A549 (cell line): ENCODE measurements around the gene AK8. TPM values are rescaled to one million over a fixed set of nuclear protein-coding genes. Genes with fewer than 3 reads are reported as not detected.

Source experiments
- ATAC-seq, 2 experiments: fragments of 200-7000 bp in 1 of 2; fragments of >200 bp in 1 of 2; cut with Nextera tagmentation in 1 of 2; cut with Tn5 transposase in 1 of 2; 3 replicates each; pipeline versions ENCODE4 v1.8.0 to v1.9.1; 2018 to 2020; ENCODE audit warnings: mild to moderate bottlenecking in 1 of 2, moderate library complexity in 1 of 2
- CTCF ChIA-PET: fragments of 300-600 bp; sonication (Branson Sonifier 250); formaldehyde crosslinking; extraction: SDS; loops from one replicate; lab custom pipeline; 2021; ENCODE audit warnings: antibody characterized with exemption, inconsistent platforms; lab: Yijun Ruan, JAX
- POLR2A ChIA-PET: fragments of 350-600 bp; formaldehyde crosslinking; extraction: SDS; loops from one replicate; lab custom pipeline; 2021; ENCODE audit warnings: antibody characterized with exemption, inconsistent platforms; lab: Yijun Ruan, JAX
- DNase-seq, 2 experiments: peaks; one replicate each; pipeline versions ENCODE4 v3.0.0 to v3.0.0-alpha.2; 2011 to 2016; ENCODE audit warnings: low read depth in 1 of 2, low spot score in 1 of 2
- FAIRE-seq: peaks from 2 replicates; lab custom pipeline; 2011; peaks lifted over from hg19 to GRCh38; lab: Jason Lieb, UNC
- H3K27ac ChIP-seq, 2 experiments: fragments of >200 bp; sonication (Bioruptor Twin); formaldehyde crosslinking; 3 replicates each; pipeline ENCODE4 v1.5.1; 2016 to 2017
- H3K4me1 ChIP-seq: fragments of >200 bp; sonication (Bioruptor Twin); formaldehyde crosslinking; 3 replicates; pipeline ENCODE4 v1.6.1; 2016
- H3K4me2 ChIP-seq: fragments of >200 bp; sonication (Bioruptor Twin); formaldehyde crosslinking; 3 replicates; pipeline ENCODE4 v1.6.1; 2016
- H3K4me3 ChIP-seq: fragments of >200 bp; sonication (Bioruptor Twin); formaldehyde crosslinking; 3 replicates; pipeline ENCODE4 v1.5.1; 2016
- H3K9me3 ChIP-seq: fragments of >200 bp; sonication (Bioruptor Twin); formaldehyde crosslinking; 3 replicates; pipeline ENCODE4 v1.6.1; 2016
- CEBPB ChIP-seq, 2 experiments: fragments of >200 bp in 1 of 2; sonication (Bioruptor Twin) in 1 of 2; formaldehyde crosslinking in 1 of 2; IDR thresholded peaks; 2 replicates each; pipeline ENCODE4 v1.6.1; 2012 to 2016
- EHF ChIP-seq: fragments of 250-450 bp; sonication (Bioruptor Pico); IDR thresholded peaks from 2 replicates; pipeline ENCODE4 v1.5.0; 2020; ENCODE audit warnings: mild to moderate bottlenecking
- EP300 ChIP-seq, 2 experiments: fragments of >200 bp; sonication (Bioruptor Twin); formaldehyde crosslinking; IDR thresholded peaks; 2 replicates in 1 of 2; 3 replicates in 1 of 2; pipeline ENCODE4 v1.6.1; 2016 to 2017
- FOSL2 ChIP-seq, 2 experiments: fragments of 450-650 bp in 1 of 2; fragments of >200 bp in 1 of 2; sonication (Bioruptor Twin) in 1 of 2; formaldehyde crosslinking; IDR thresholded peaks; 2 replicates each; pipeline versions ENCODE4 v1.5.0 to v1.6.1; 2016 to 2020; ENCODE audit warnings: mild to moderate bottlenecking in 1 of 2, moderate library complexity in 1 of 2
- GATA3 ChIP-seq: IDR thresholded peaks from 2 replicates; pipeline ENCODE4 v1.6.1; 2012; ENCODE audit warnings: borderline replicate concordance
- HDAC2 ChIP-seq: fragments of 200-600 bp; sonication (generic); IDR thresholded peaks from 2 replicates; pipeline ENCODE4 v1.6.1; 2016
- HES2 ChIP-seq: fragments of >200 bp; sonication (Bioruptor Twin); formaldehyde crosslinking; IDR thresholded peaks from 2 replicates; pipeline ENCODE4 v1.6.1; 2016
- HOXA7 ChIP-seq: fragments of 250-450 bp; sonication (Bioruptor Pico); IDR thresholded peaks from 2 replicates; pipeline ENCODE4 v1.5.0; 2020; ENCODE audit warnings: mild to moderate bottlenecking, moderate library complexity
- HOXB13 ChIP-seq: fragments of 250-450 bp; sonication (Bioruptor Pico); IDR thresholded peaks from 2 replicates; pipeline ENCODE4 v1.5.0; 2020; ENCODE audit warnings: low read depth, mild to moderate bottlenecking, moderate library complexity
- HOXB5 ChIP-seq: fragments of 250-450 bp; sonication (Bioruptor Pico); IDR thresholded peaks from 2 replicates; pipeline ENCODE4 v1.5.0; 2020; ENCODE audit warnings: mild to moderate bottlenecking, moderate library complexity
- KDM5A ChIP-seq: fragments of 200-600 bp; sonication (generic); IDR thresholded peaks from 2 replicates; pipeline ENCODE4 v1.6.1; 2016; ENCODE audit warnings: antibody characterized with exemption, mild to moderate bottlenecking
- MAZ ChIP-seq: fragments of 150-350 bp; IDR thresholded peaks from 2 replicates; pipeline ENCODE4 v1.6.1; 2014; ENCODE audit warnings: antibody characterized with exemption, low read depth, low read length, borderline replicate concordance
- NFE2L2 ChIP-seq: fragments of 150-350 bp; conservative IDR thresholded peaks from 2 replicates; pipeline ENCODE4 v1.6.1; 2014; ENCODE audit warnings: low read length
- RARB ChIP-seq: fragments of 250-450 bp; sonication (Bioruptor Pico); IDR thresholded peaks from 2 replicates; pipeline ENCODE4 v1.8.0; 2021; ENCODE audit warnings: mild to moderate bottlenecking, moderate library complexity
- RCOR1 ChIP-seq: fragments of 150-350 bp; IDR thresholded peaks from 2 replicates; pipeline ENCODE4 v1.6.1; 2014; ENCODE audit warnings: antibody characterized with exemption, low read length, low read depth
- TFCP2L1 ChIP-seq: fragments of 250-450 bp; sonication (Bioruptor Pico); IDR thresholded peaks from 2 replicates; pipeline ENCODE4 v1.5.0; 2021; ENCODE audit warnings: mild to moderate bottlenecking
- ZC3H11A ChIP-seq: fragments of 450-650 bp; IDR thresholded peaks from 2 replicates; pipeline ENCODE4 v1.6.1; 2014; ENCODE audit warnings: antibody characterized with exemption, mild to moderate bottlenecking
- ZNF302 ChIP-seq: fragments of 250-450 bp; sonication (Bioruptor Pico); IDR thresholded peaks from 2 replicates; pipeline ENCODE4 v1.9.0; 2021; ENCODE audit warnings: inconsistent platforms, mild to moderate bottlenecking, moderate library complexity
- ZSCAN20 ChIP-seq: fragments of 250-450 bp; sonication (Bioruptor Pico); IDR thresholded peaks from 2 replicates; pipeline ENCODE4 v1.8.0; 2022; ENCODE audit warnings: mild to moderate bottlenecking, moderate library complexity
- WGBS: methylation state at CpG from one replicate; pipeline ENCODE4 v1.1.6; 2017; ENCODE audit errors: missing lambda C conversion rate; 5-methylcytosine and 5-hydroxymethylcytosine counted together
- polyA plus RNA-seq, 4 experiments: library from polyadenylated mRNA; depleted of rRNA in 3 of 4; stranded (reverse); fragments of >200 nt; fragmentation: RNase III in 1 of 4; extraction: RNeasy Plus Mini Kit Qiagen cat#74134 plus additional on column Dnase treatment in 1 of 4; gene quantifications; 2 replicates in 3 of 4; 3 replicates in 1 of 4; pipeline ENCODE4 v1.2.3, GENCODE V29; 2011 to 2017
- TF ChIP-seq, protein P1 (sequence below): fragments of 200-600 bp; sonication (generic); IDR thresholded peaks from 2 replicates; pipeline ENCODE4 v1.6.1; 2016; ENCODE audit warnings: antibody characterized with exemption, mild to moderate bottlenecking, moderate library complexity

AK8 gene
- polyA plus RNA-seq, 2 of the 4 experiments (the other 2 are of a cell fraction) = 0.61 to 0.63 TPM

DNA sequence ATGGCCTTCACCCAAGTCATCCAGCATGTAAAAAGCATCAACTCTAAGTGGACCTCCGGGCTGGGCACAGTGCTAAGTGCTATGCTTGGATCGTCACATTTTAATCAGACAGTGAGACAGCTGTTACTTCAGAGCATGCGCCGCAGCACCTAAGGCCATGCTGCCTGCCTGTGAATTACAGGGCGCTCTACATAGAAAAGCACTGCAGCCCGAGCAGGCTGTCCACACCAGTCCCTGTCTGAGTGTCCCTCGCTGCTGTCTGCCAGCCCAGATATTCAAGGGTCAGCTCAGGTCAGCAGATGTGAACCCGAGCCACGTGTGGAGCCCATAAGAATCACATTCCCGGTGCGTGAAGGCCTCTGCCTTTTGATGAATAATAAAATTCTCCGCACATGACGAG, 37.1 kb downstream of the AK8 start:
- ChIA-PET CTCF (interaction anchor here (1.3 kb wide), 1 partner anchor 9 kb away, joined by 3 read pairs; no protein-coding TSS in a partner anchor), POLR2A (no interaction called here)
- TF ChIP-seq HDAC2 = no peak
- no peak for TF ChIP-seq ZSCAN20 (CRISPR knock-in tag)
- no peak for TF ChIP-seq RCOR1
- TF ChIP-seq EHF (CRISPR knock-in tag) = no peak
- TF ChIP-seq FOSL2 (IDR thresholded peaks at IDR 0.05) = no peak
- TF ChIP-seq FOSL2 (CRISPR knock-in tag; IDR thresholded peaks at IDR 0.05) = no peak
- no peak for TF ChIP-seq ZC3H11A
- TF ChIP-seq HOXA7 (CRISPR knock-in tag) = no peak
- TF ChIP-seq KDM5A = no peak
- TF ChIP-seq HES2 = no peak
- no peak for TF ChIP-seq RARB (CRISPR knock-in tag)
- no peak for TF ChIP-seq HOXB5
- no peak for TF ChIP-seq GATA3
- no peak for TF ChIP-seq CEBPB (IDR thresholded peaks at IDR 0.05)
- TF ChIP-seq EP300 (IDR thresholded peaks at IDR 0.05) = no peak
- TF ChIP-seq TFCP2L1 (CRISPR knock-in tag) = no peak
- no peak for ATAC-seq
- peaks cover 7% of the 10 kb centered on the region; the same call in 1 of the 3 replicates for H3K4me1 ChIP-seq
- no peak for DNase-seq
- H3K4me3 ChIP-seq = no peak overlapping the region
- H3K27ac ChIP-seq = no peak overlapping the region
- no peak overlapping the region for H3K4me2 ChIP-seq
- FAIRE-seq = no peak
- 83% methylated on average over 13 of the region's 13 CpGs for WGBS
- H3K9me3 ChIP-seq = no peaks in the 10 kb centered on the region

- Histone ChIP-seq H3K4me2 (no peak overlapping the region), H3K4me1 (peaks cover 7% of the 10 kb centered on the region; the same call in 1 of the 3 replicates), H3K9me3 (no peaks in the 10 kb centered on the region), H3K27ac (no peak overlapping the region), H3K4me3 (no peak overlapping the region)
- TF ChIP-seq HES2 (no peak), HOXB13 (CRISPR knock-in tag) (no peak), GATA3 (no peak), CEBPB (IDR thresholded peaks at IDR 0.05) (no peak), MAZ (no peak), NFE2L2 (no peak), ZNF302 (CRISPR knock-in tag) (no peak)
- TF ChIP-seq, protein P1, sequence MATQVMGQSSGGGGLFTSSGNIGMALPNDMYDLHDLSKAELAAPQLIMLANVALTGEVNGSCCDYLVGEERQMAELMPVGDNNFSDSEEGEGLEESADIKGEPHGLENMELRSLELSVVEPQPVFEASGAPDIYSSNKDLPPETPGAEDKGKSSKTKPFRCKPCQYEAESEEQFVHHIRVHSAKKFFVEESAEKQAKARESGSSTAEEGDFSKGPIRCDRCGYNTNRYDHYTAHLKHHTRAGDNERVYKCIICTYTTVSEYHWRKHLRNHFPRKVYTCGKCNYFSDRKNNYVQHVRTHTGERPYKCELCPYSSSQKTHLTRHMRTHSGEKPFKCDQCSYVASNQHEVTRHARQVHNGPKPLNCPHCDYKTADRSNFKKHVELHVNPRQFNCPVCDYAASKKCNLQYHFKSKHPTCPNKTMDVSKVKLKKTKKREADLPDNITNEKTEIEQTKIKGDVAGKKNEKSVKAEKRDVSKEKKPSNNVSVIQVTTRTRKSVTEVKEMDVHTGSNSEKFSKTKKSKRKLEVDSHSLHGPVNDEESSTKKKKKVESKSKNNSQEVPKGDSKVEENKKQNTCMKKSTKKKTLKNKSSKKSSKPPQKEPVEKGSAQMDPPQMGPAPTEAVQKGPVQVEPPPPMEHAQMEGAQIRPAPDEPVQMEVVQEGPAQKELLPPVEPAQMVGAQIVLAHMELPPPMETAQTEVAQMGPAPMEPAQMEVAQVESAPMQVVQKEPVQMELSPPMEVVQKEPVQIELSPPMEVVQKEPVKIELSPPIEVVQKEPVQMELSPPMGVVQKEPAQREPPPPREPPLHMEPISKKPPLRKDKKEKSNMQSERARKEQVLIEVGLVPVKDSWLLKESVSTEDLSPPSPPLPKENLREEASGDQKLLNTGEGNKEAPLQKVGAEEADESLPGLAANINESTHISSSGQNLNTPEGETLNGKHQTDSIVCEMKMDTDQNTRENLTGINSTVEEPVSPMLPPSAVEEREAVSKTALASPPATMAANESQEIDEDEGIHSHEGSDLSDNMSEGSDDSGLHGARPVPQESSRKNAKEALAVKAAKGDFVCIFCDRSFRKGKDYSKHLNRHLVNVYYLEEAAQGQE = no peak
- ChIA-PET POLR2A (no interaction called here), CTCF (no interaction called here)
- DNase-seq (no peak), FAIRE-seq (no peak), ATAC-seq (no peak)
- 74% methylated on average over 4 of the region's 4 CpGs for WGBS
These were observed 39.8 kb downstream of the AK8 start for GRCh38 chr9:132838291-132838690.
